HUES6 (cell line): Measurements from ENCODE around the gene C1orf210.

Experiments
- H3K27ac ChIP-seq: 2 replicates; pipeline ENCODE4 v1.7.0; 2013; ENCODE audit warnings: low read depth, mild to moderate bottlenecking, low read length, inconsistent platforms
- H3K27me3 ChIP-seq: 2 replicates; pipeline ENCODE4 v1.6.1; 2013; ENCODE audit warnings: low read length; ENCODE audit not compliant: control insufficient read depth, insufficient read depth
- H3K36me3 ChIP-seq: 2 replicates; pipeline ENCODE4 v1.6.1; 2013; ENCODE audit warnings: low read length; ENCODE audit not compliant: control insufficient read depth, insufficient read depth
- H3K4me1 ChIP-seq: 2 replicates; pipeline ENCODE4 v1.6.1; 2013; ENCODE audit warnings: low read length; ENCODE audit not compliant: control insufficient read depth, insufficient read depth
- H3K4me3 ChIP-seq: 2 replicates; pipeline ENCODE4 v1.5.1; 2013; ENCODE audit warnings: low read depth, low read length
- H3K9ac ChIP-seq: one replicate; pipeline ENCODE4 v1.6.1; 2013; ENCODE audit warnings: mild to moderate bottlenecking, low read length
- H3K9me3 ChIP-seq: 2 replicates; pipeline ENCODE4 v1.6.1; 2013; ENCODE audit warnings: low read depth, low read length; ENCODE audit not compliant: control insufficient read depth, insufficient read depth

C1orf210 gene

GRCh38 chr1:43271186-43272118 lies 13.9 kb downstream of the C1orf210 start:
- H3K27me3 ChIP-seq: no peaks in the 10 kb centered on the region
- peaks cover 31% of the 10 kb centered on the region for H3K4me1 ChIP-seq
- H3K27ac ChIP-seq: no peak overlapping the region
- peak overlapping the region; percentile 49 for H3K4me3 ChIP-seq
- H3K36me3 ChIP-seq: peaks cover 7% of the 10 kb centered on the region
- no peaks in the 10 kb centered on the region for H3K9me3 ChIP-seq
- H3K9ac ChIP-seq: no peak overlapping the region

- peaks cover 7% of the 10 kb centered on the region for H3K36me3 ChIP-seq
- no peaks in the 10 kb centered on the region for H3K27me3 ChIP-seq
- H3K4me3 ChIP-seq: peak overlapping the region; percentile 49
These were observed 14.8 kb downstream of the C1orf210 start for GRCh38 chr1:43270421-43271095.

GRCh38 chr1:43269627-43270375 lies 15.6 kb downstream of the C1orf210 start, which contains the start of gene TMEM125:
Gene TMEM125, plus strand, starts transcription at chr1:43269983. Its CDS starts 2,740 bp downstream, at chr1:43272723.
- no peak within 1 kb of the TSS for H3K27ac ChIP-seq
- H3K9ac ChIP-seq: peak within 1 kb of the TSS; percentile 10
- peaks cover 7% of the 10 kb centered on the region for H3K36me3 ChIP-seq
- peaks cover 31% of the 10 kb centered on the region for H3K4me1 ChIP-seq
- H3K9me3 ChIP-seq: peaks cover 10% of the 10 kb centered on the region
- peak within 1 kb of the TSS; percentile 49 for H3K4me3 ChIP-seq
- no peaks in the 10 kb centered on the region for H3K27me3 ChIP-seq

More at GRCh38 chr1:43270421-43271095, 14.8 kb downstream of the C1orf210 start:
- Histone ChIP-seq H3K9me3 (peaks cover 6% of the 10 kb centered on the region), H3K27ac (no peak overlapping the region), H3K4me1 (peaks cover 31% of the 10 kb centered on the region), H3K9ac (peak overlapping the region; percentile 10)

- H3K4me1 ChIP-seq: peaks cover 23% of the 10 kb centered on the region
- H3K27ac ChIP-seq: no peak overlapping the region
- no peaks in the 10 kb centered on the region for H3K27me3 ChIP-seq
- no peak overlapping the region for H3K9ac ChIP-seq
- peaks cover 16% of the 10 kb centered on the region for H3K9me3 ChIP-seq
- no peak overlapping the region for H3K4me3 ChIP-seq
- no peaks in the 10 kb centered on the region; the same call in 1 of the 2 replicates for H3K36me3 ChIP-seq
These were observed 17.5 kb downstream of the C1orf210 start for GRCh38 chr1:43267818-43268425.

- H3K27me3 ChIP-seq: no peaks in the 10 kb centered on the region
- peaks cover 20% of the 10 kb centered on the region for H3K9me3 ChIP-seq
- no peaks in the 10 kb centered on the region; the same call in 1 of the 2 replicates for H3K36me3 ChIP-seq
- no peak overlapping the region for H3K9ac ChIP-seq
- peaks cover 23% of the 10 kb centered on the region for H3K4me1 ChIP-seq
- no peak overlapping the region for H3K4me3 ChIP-seq
- no peak overlapping the region for H3K27ac ChIP-seq
These were observed 18.0 kb downstream of the C1orf210 start for GRCh38 chr1:43267291-43267805.

- H3K9me3 ChIP-seq: peaks cover 21% of the 10 kb centered on the region
- H3K9ac ChIP-seq: no peak overlapping the region
- H3K4me1 ChIP-seq: peaks cover 22% of the 10 kb centered on the region
- H3K27ac ChIP-seq: no peak overlapping the region
- no peaks in the 10 kb centered on the region for H3K36me3 ChIP-seq
- H3K4me3 ChIP-seq: no peak overlapping the region
- H3K27me3 ChIP-seq: no peaks in the 10 kb centered on the region
These were observed 18.5 kb downstream of the C1orf210 start for GRCh38 chr1:43266881-43267280.

- H3K4me1 ChIP-seq: peaks cover 11% of the 10 kb centered on the region
- H3K9me3 ChIP-seq: peaks cover 30% of the 10 kb centered on the region
- no peak overlapping the region for H3K27ac ChIP-seq
- no peaks in the 10 kb centered on the region for H3K27me3 ChIP-seq
- no peak overlapping the region for H3K9ac ChIP-seq
- no peak overlapping the region for H3K4me3 ChIP-seq
- H3K36me3 ChIP-seq: no peaks in the 10 kb centered on the region
These were observed 19.9 kb downstream of the C1orf210 start for GRCh38 chr1:43265431-43265830.

GRCh38 chr1:43258370-43258769 lies 27.0 kb downstream of the C1orf210 start:
- Histone ChIP-seq H3K4me3 (no peak overlapping the region), H3K9me3 (peaks cover 45% of the 10 kb centered on the region), H3K27me3 (0 out of 2 replicates have a peak, but pooled peaks cover 2% of the 10 kb centered on the region), H3K4me1 (no peaks in the 10 kb centered on the region), H3K27ac (no peak overlapping the region), H3K9ac (no peak overlapping the region), H3K36me3 (no peaks in the 10 kb centered on the region)

GRCh38 chr1:43256675-43257570 lies 28.5 kb downstream of the C1orf210 start:
- Histone ChIP-seq H3K9me3 (peaks cover 38% of the 10 kb centered on the region), H3K36me3 (no peaks in the 10 kb centered on the region), H3K9ac (no peak overlapping the region), H3K27ac (no peak overlapping the region), H3K4me1 (no peaks in the 10 kb centered on the region), H3K27me3 (0 out of 2 replicates have a peak, but pooled peaks cover 2% of the 10 kb centered on the region), H3K4me3 (no peak overlapping the region)
